Neural cell (in vitro differentiated cells): ENCODE results near the gene PPME1.

Experiments
- POLR2AphosphoS5 ChIP-seq: IDR thresholded peaks from 2 replicates; pipeline ENCODE4 v1.6.1; 2012
- TF ChIP-seq, protein P1 (sequence below): fragments of 450-650 bp; IDR thresholded peaks from 2 replicates; pipeline ENCODE4 v1.5.1; 2014; ENCODE audit warnings: antibody characterized with exemption, mild to moderate bottlenecking, moderate library complexity; ENCODE audit not compliant: poor library complexity, severe bottlenecking

DNA sequence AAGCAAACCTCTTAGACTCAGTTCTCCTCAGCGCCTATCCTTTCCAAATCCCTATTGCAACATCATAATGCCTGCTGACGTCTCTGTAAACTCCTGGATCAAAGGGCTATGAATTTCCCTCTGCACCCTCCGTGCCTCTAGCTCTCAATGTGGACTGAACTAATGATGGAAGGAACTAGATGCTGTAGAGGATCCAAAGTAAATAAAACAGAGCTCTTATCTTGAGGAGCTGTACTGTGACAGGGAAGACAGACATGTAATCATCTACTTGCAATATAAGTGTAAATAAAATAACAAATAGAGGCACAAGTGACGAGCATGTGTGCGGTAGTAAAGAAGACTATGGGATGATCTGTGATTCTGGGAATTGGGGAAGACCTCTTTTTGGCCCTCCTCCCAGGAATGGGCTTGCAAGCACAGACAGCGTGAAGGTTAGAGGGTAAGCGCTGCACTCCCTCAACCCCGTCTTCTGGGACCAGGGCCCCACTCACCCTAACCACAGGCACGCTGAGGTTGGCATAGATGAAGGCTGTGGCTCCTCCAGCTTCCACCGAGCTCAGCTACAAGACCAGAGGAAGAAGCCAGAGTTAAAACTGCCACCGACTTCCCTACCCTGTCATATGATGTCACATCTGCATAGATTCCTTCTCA lies 98.2 kb downstream of the PPME1 start:
- TF ChIP-seq, protein P1, sequence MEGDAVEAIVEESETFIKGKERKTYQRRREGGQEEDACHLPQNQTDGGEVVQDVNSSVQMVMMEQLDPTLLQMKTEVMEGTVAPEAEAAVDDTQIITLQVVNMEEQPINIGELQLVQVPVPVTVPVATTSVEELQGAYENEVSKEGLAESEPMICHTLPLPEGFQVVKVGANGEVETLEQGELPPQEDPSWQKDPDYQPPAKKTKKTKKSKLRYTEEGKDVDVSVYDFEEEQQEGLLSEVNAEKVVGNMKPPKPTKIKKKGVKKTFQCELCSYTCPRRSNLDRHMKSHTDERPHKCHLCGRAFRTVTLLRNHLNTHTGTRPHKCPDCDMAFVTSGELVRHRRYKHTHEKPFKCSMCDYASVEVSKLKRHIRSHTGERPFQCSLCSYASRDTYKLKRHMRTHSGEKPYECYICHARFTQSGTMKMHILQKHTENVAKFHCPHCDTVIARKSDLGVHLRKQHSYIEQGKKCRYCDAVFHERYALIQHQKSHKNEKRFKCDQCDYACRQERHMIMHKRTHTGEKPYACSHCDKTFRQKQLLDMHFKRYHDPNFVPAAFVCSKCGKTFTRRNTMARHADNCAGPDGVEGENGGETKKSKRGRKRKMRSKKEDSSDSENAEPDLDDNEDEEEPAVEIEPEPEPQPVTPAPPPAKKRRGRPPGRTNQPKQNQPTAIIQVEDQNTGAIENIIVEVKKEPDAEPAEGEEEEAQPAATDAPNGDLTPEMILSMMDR = no peak
- no peak for TF ChIP-seq POLR2AphosphoS5
